Subcutaneous adipose tissue (tissue), 4 donors: ENCODE data around the gene USP34. TPM values are rescaled to one million over a fixed set of nuclear protein-coding genes. Genes with fewer than 3 reads are reported as not detected.

Experiments used
- CTCF ChIP-seq: fragments of 450-650 bp; IDR thresholded peaks from one replicate; pipeline ENCODE4 v1.5.1; 2016; ENCODE audit warnings: low read depth, mild to moderate bottlenecking, control low read depth, antibody characterized with exemption, moderate library complexity
- small RNA-seq: library from RNA; depleted of rRNA; stranded (forward); fragments of <200 nt; gene quantifications from one replicate; pipeline ENCODE3, GENCODE V24; 2016
- total RNA-seq, 4 donors: library from RNA; depleted of rRNA; stranded (reverse); fragments of >200 nt; gene quantifications; one replicate each; pipeline ENCODE4 v1.1.0, GENCODE V29; 2016

USP34 gene
- total RNA-seq, 4 donors from 2014 or later, result 137 to 225 (median 148) TPM

GRCh38 chr2:61149074-61149473 lies 321.8 kb downstream of the USP34 start:
- no peak for TF ChIP-seq CTCF

- TF ChIP-seq CTCF, result no peak
Measured at GRCh38 chr2:61145990-61146389, 324.9 kb downstream of the USP34 start.

GRCh38 chr2:61144697-61145268 lies 326.1 kb downstream of the USP34 start:
- no peak for TF ChIP-seq CTCF

GRCh38 chr2:61141151-61141550 lies 329.7 kb downstream of the USP34 start:
- TF ChIP-seq CTCF, result no peak

- no peak for TF ChIP-seq CTCF
Measured at GRCh38 chr2:61138859-61139258, 332.0 kb downstream of the USP34 start.

Small RNA genes within 50 kb of the gene (small RNA-seq; reads per million reads assigned to genes)
- gene SNORA70B, result not detected

Other genes with a start within 250 kb of the USP34 start
- 100 to 1,000 TPM in 3 of 4 donors, 10 to 100 TPM in 1; 96.1 to 139 (median 121) TPM for gene XPO1, start 67.3 kb upstream of the USP34 start, total RNA-seq